ENCODE results near the gene IL22RA1.

The IL22RA1 gene

GRCh38 chr1:24096009-24096738 lies 46.8 kb downstream of the IL22RA1 start:
- no peak for DNase-seq

GRCh38 chr1:24095140-24095859 lies 47.6 kb downstream of the IL22RA1 start:
- DNase-seq: no peak

GRCh38 chr1:24094554-24094953 lies 48.4 kb downstream of the IL22RA1 start:
- no peak for DNase-seq

GRCh38 chr1:24093732-24094131 lies 49.2 kb downstream of the IL22RA1 start:
- DNase-seq: no peak

GRCh38 chr1:24092979-24093378 lies 50.0 kb downstream of the IL22RA1 start:
- DNase-seq: no peak

GRCh38 chr1:24091971-24092482 lies 50.9 kb downstream of the IL22RA1 start:
- DNase-seq: no peak

GRCh38 chr1:24090736-24091135 lies 52.2 kb downstream of the IL22RA1 start:
- no peak for DNase-seq

GRCh38 chr1:24089743-24090555 lies 53.0 kb downstream of the IL22RA1 start:
- no peak for DNase-seq

GRCh38 chr1:24089027-24089742 lies 53.8 kb downstream of the IL22RA1 start:
- DNase-seq: no peak

GRCh38 chr1:24086466-24086865 lies 56.5 kb downstream of the IL22RA1 start:
- DNase-seq: no peak

GRCh38 chr1:24085546-24085945 lies 57.4 kb downstream of the IL22RA1 start:
- DNase-seq: no peak

GRCh38 chr1:24085007-24085406 lies 57.9 kb downstream of the IL22RA1 start:
- no peak for DNase-seq

- DNase-seq: no peak
Observed at GRCh38 chr1:24084050-24084449, 58.9 kb downstream of the IL22RA1 start.

- DNase-seq: no peak
Observed at GRCh38 chr1:24082372-24082771, 60.6 kb downstream of the IL22RA1 start.

GRCh38 chr1:24081190-24081589 lies 61.8 kb downstream of the IL22RA1 start:
- no peak for DNase-seq

- DNase-seq: no peak
Observed at GRCh38 chr1:24080131-24080530, 62.8 kb downstream of the IL22RA1 start.

GRCh38 chr1:24077278-24077978 lies 65.5 kb downstream of the IL22RA1 start:
- no peak for DNase-seq

- DNase-seq: no peak
Observed at GRCh38 chr1:24075946-24076345, 67.0 kb downstream of the IL22RA1 start.

- DNase-seq: no peak
Observed at GRCh38 chr1:24075590-24075854, 67.4 kb downstream of the IL22RA1 start.

- no peak for DNase-seq
Observed at GRCh38 chr1:24074817-24075589, 67.9 kb downstream of the IL22RA1 start.

- DNase-seq: no peak
Observed at GRCh38 chr1:24074196-24074595, 68.7 kb downstream of the IL22RA1 start.

- DNase-seq: no peak
Observed at GRCh38 chr1:24071941-24072340, 71.0 kb downstream of the IL22RA1 start.

All from retina (tissue), 1 donor.